HG03108 (cell line): Measurements from ENCODE around the gene NCKAP5.

ENCODE experiments used
- ATAC-seq: cut with Tn5 transposase; IDR thresholded peaks from one replicate; pipeline ENCODE4 v1.9.1; 2021; ENCODE audit warnings: moderate library complexity; ENCODE audit not compliant: unreplicated experiment

Gene NCKAP5

GRCh38 chr2:133303150-133303549 is 265.1 kb downstream of the NCKAP5 start:
- no peak for ATAC-seq

GRCh38 chr2:133296401-133296800 is 271.9 kb downstream of the NCKAP5 start:
- ATAC-seq, result no peak

- ATAC-seq, result no peak
These were observed 274.5 kb downstream of the NCKAP5 start for GRCh38 chr2:133293544-133294353.

- ATAC-seq, result no peak
These were observed 276.0 kb downstream of the NCKAP5 start for GRCh38 chr2:133292259-133292658.

GRCh38 chr2:133287709-133288108 is 280.6 kb downstream of the NCKAP5 start:
- ATAC-seq, result no peak

GRCh38 chr2:133286326-133286922 is 281.8 kb downstream of the NCKAP5 start:
- ATAC-seq, result no peak

GRCh38 chr2:133273031-133273430 is 295.2 kb downstream of the NCKAP5 start:
- no peak for ATAC-seq

GRCh38 chr2:133271105-133271504 is 297.2 kb downstream of the NCKAP5 start:
- ATAC-seq, result no peak

- no peak for ATAC-seq
These were observed 297.7 kb downstream of the NCKAP5 start for GRCh38 chr2:133270550-133270949.

- no peak for ATAC-seq
These were observed 301.2 kb downstream of the NCKAP5 start for GRCh38 chr2:133266926-133267590.

- ATAC-seq, result no peak
These were observed 302.0 kb downstream of the NCKAP5 start for GRCh38 chr2:133266041-133266925.

- ATAC-seq, result no peak
These were observed 302.8 kb downstream of the NCKAP5 start for GRCh38 chr2:133265432-133265949.

GRCh38 chr2:133264989-133265401 is 303.3 kb downstream of the NCKAP5 start:
- ATAC-seq, result no peak

GRCh38 chr2:133262893-133263292 is 305.4 kb downstream of the NCKAP5 start:
- ATAC-seq, result no peak

GRCh38 chr2:133255360-133255759 is 312.9 kb downstream of the NCKAP5 start:
- ATAC-seq, result no peak

GRCh38 chr2:133253793-133254192 is 314.5 kb downstream of the NCKAP5 start:
- ATAC-seq, result no peak

GRCh38 chr2:133252780-133253355 is 315.4 kb downstream of the NCKAP5 start:
- ATAC-seq, result no peak

- ATAC-seq, result no peak
These were observed 318.9 kb downstream of the NCKAP5 start for GRCh38 chr2:133249362-133249761.

GRCh38 chr2:133248264-133248663 is 320.0 kb downstream of the NCKAP5 start:
- no peak for ATAC-seq

- no peak for ATAC-seq
These were observed 320.6 kb downstream of the NCKAP5 start for GRCh38 chr2:133247631-133248030.
